NCI-H1436 treated with DMSO at 0.1 percent for 48 hours (cell line): ENCODE measurements around the gene RIPK1.
"Not testable (repeated sequence)": the region's sequence is repeated elsewhere in the genome, so short reads cannot be mapped to it uniquely, and the experiment has no call there.

Source experiments
- DNase-seq: peaks from one replicate; lab custom pipeline; 2025; lab: John Stamatoyannopoulos, UW

The RIPK1 gene

GRCh38 chr6:3136292-3137011, 68.2 kb downstream of the RIPK1 start:
- no peak for DNase-seq

GRCh38 chr6:3137057-3137777, 68.9 kb downstream of the RIPK1 start:
- DNase-seq: no peak

- DNase-seq: not testable (repeated sequence)
These were observed 69.6 kb downstream of the RIPK1 start for GRCh38 chr6:3137873-3138272.

GRCh38 chr6:3138341-3138740, 70.0 kb downstream of the RIPK1 start:
- DNase-seq: no peak

- peak; percentile 56 for DNase-seq
These were observed 71.0 kb downstream of the RIPK1 start for GRCh38 chr6:3139090-3139903.

- DNase-seq: no peak
These were observed 71.9 kb downstream of the RIPK1 start for GRCh38 chr6:3140201-3140600.

- DNase-seq: no peak
These were observed 74.2 kb downstream of the RIPK1 start for GRCh38 chr6:3142536-3142935.

- DNase-seq: no peak
These were observed 74.9 kb downstream of the RIPK1 start for GRCh38 chr6:3143158-3143557.

- no peak for DNase-seq
These were observed 76.3 kb downstream of the RIPK1 start for GRCh38 chr6:3144571-3144970.

- no peak for DNase-seq
These were observed 79.8 kb downstream of the RIPK1 start for GRCh38 chr6:3147914-3148757.

GRCh38 chr6:3151691-3152090, 83.4 kb downstream of the RIPK1 start:
- DNase-seq: no peak

GRCh38 chr6:3152689-3153088, 84.4 kb downstream of the RIPK1 start:
- no peak for DNase-seq

- not testable (repeated sequence) for DNase-seq
These were observed 87.1 kb downstream of the RIPK1 start for GRCh38 chr6:3155416-3155815.

GRCh38 chr6:3156184-3157130, 88.2 kb downstream of the RIPK1 start:
- DNase-seq: not testable (repeated sequence)

- DNase-seq: no peak
These were observed 89.0 kb downstream of the RIPK1 start, which contains the start of gene TUBB2A for GRCh38 chr6:3157131-3157933. Gene TUBB2A (minus strand): TSS chr6:3157544. CDS start chr6:3157463, 81 bp downstream.

- DNase-seq: peak; percentile 68
These were observed 91.8 kb downstream of the RIPK1 start for GRCh38 chr6:3159805-3160781.

- no peak for DNase-seq
These were observed 93.8 kb downstream of the RIPK1 start for GRCh38 chr6:3162067-3162497.

GRCh38 chr6:3162565-3163247, 94.4 kb downstream of the RIPK1 start:
- no peak for DNase-seq
